Activated naive CD8-positive, alpha-beta T cell (primary cell): Measurements from ENCODE around the gene APLP2.
"Not testable (repeated sequence)": the region's sequence is repeated elsewhere in the genome, so short reads cannot be mapped to it uniquely, and the experiment has no call there.

Experiments used
- H3K27ac Mint-ChIP-seq: one replicate; pipeline ENCODE4 v1.8.0; 2021; ENCODE audit warnings: mixed read lengths
- H3K27me3 Mint-ChIP-seq: one replicate; pipeline ENCODE4 v1.8.0; 2021; ENCODE audit warnings: mixed read lengths
- H3K36me3 Mint-ChIP-seq: one replicate; pipeline ENCODE4 v1.8.0; 2021; ENCODE audit warnings: mixed read lengths
- H3K4me1 Mint-ChIP-seq: one replicate; pipeline ENCODE4 v1.8.0; 2021; ENCODE audit warnings: low read depth, mixed read lengths
- H3K4me3 Mint-ChIP-seq: one replicate; pipeline ENCODE4 v1.8.0; 2021; ENCODE audit warnings: mild to moderate bottlenecking, mixed read lengths
- H3K9me3 Mint-ChIP-seq: one replicate; pipeline ENCODE4 v1.8.0; 2021; ENCODE audit warnings: low read depth, mixed read lengths

APLP2 gene

DNA sequence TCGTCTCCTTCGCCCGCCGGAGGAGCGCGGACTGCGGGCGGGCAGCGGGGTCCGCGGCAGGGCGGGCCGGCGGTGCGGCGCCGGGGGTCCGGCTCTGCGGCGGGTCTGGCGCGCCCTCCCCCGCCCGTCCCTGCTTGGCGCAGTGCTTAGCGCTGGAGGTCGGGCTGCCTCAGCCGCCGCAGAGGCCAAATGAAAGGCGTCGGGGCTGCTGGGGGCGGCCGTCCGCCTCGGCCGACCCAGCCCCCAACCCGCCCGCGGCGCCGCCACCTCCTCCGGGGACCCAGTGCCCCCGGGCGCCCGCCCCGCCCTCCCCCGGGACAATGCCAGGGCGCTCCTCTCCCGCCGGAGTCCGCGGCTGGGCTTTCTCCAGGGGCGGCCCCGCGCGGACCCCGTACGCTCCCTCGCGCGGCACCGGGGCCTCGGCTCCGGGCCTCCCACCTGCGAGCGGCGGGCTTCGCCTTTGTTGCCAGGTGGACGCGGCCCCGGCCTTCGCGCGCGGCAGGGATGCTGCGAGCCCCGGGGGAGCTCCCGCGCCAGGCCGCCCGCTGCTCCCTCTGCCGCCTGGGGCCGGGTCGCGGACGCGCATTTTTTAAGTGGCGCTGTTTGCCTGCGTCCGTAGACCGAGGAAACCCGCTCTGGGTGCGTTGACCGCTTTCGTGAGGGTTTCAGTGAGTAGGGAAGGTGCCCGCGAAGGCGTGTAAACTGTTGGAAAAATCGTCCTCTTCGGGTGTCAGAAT is 583 bp downstream of the APLP2 start:
- H3K27me3 Mint-ChIP-seq: peaks cover 8% of the 10 kb centered on the region
- peaks cover 3% of the 10 kb centered on the region for H3K36me3 Mint-ChIP-seq
- no peak overlapping the region for H3K27ac Mint-ChIP-seq
- peaks cover 20% of the 10 kb centered on the region for H3K4me1 Mint-ChIP-seq
- peak overlapping the region; percentile 93 for H3K4me3 Mint-ChIP-seq
- H3K9me3 Mint-ChIP-seq: no peaks in the 10 kb centered on the region

- Mint-ChIP-seq H3K36me3 (peaks cover 6% of the 10 kb centered on the region), H3K27ac (no peak overlapping the region), H3K27me3 (peaks cover 8% of the 10 kb centered on the region), H3K9me3 (no peaks in the 10 kb centered on the region), H3K4me3 (peak overlapping the region; percentile 91), H3K4me1 (peaks cover 20% of the 10 kb centered on the region)
These were observed 1.1 kb downstream of the APLP2 start for GRCh38 chr11:130070846-130071200.

- Mint-ChIP-seq H3K4me3 (peak overlapping the region; percentile 91), H3K27ac (no peak overlapping the region), H3K4me1 (peaks cover 20% of the 10 kb centered on the region), H3K9me3 (no peaks in the 10 kb centered on the region), H3K27me3 (peaks cover 8% of the 10 kb centered on the region), H3K36me3 (peaks cover 6% of the 10 kb centered on the region)
These were observed 1.6 kb downstream of the APLP2 start for GRCh38 chr11:130071211-130071712.

DNA sequence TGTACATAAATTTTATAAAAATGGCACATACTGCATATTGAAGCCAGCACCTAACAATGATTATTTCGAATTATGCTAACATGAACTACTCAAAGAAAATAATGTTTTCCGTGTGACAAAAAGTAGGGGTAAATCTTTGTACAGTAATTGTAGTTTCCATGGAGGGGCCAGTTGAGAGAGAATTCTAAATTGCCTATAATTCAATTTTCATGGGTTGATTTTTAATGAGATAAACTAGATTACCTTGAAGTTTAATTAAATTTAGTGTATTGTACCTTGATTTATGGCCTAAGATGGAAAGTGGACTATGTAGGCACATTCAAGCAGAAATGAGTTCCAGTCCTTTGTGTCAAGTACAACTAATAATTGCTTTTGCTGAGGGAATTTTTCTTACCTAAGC is 5.0 kb downstream of the APLP2 start:
- no peak overlapping the region for H3K4me3 Mint-ChIP-seq
- no peaks in the 10 kb centered on the region for H3K9me3 Mint-ChIP-seq
- H3K4me1 Mint-ChIP-seq: peaks cover 12% of the 10 kb centered on the region
- no peak overlapping the region for H3K27ac Mint-ChIP-seq
- H3K27me3 Mint-ChIP-seq: peaks cover 8% of the 10 kb centered on the region
- H3K36me3 Mint-ChIP-seq: peaks cover 6% of the 10 kb centered on the region

GRCh38 chr11:130076778-130077481 is 7.2 kb downstream of the APLP2 start:
- no peaks in the 10 kb centered on the region for H3K9me3 Mint-ChIP-seq
- peaks cover 3% of the 10 kb centered on the region for H3K27me3 Mint-ChIP-seq
- H3K4me3 Mint-ChIP-seq: no peak overlapping the region
- H3K4me1 Mint-ChIP-seq: peaks cover 2% of the 10 kb centered on the region
- peaks cover 6% of the 10 kb centered on the region for H3K36me3 Mint-ChIP-seq
- no peak overlapping the region for H3K27ac Mint-ChIP-seq

DNA sequence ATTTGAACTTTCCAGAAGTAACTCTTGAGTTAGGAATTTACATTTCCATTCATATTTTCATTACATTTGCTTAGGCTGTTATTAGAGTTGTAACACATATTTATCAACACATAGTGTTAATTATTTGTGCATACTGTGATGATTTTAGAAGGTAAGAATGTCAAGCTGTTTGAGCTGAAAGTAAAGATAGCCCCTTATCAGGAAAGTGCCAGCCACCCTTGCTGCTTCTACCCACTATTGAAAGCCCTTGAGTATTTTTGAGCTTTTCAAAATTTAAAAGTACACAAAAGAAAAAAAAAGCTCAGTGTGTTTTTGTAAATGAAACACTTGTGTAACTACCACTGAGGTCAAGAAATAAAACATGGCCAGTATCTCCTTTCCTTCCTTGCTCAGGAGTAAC is 8.0 kb downstream of the APLP2 start:
- H3K36me3 Mint-ChIP-seq: peaks cover 10% of the 10 kb centered on the region
- no peaks in the 10 kb centered on the region for H3K4me1 Mint-ChIP-seq
- no peaks in the 10 kb centered on the region for H3K27me3 Mint-ChIP-seq
- no peaks in the 10 kb centered on the region for H3K9me3 Mint-ChIP-seq
- no peak overlapping the region for H3K27ac Mint-ChIP-seq
- H3K4me3 Mint-ChIP-seq: no peak overlapping the region

- H3K27ac Mint-ChIP-seq: no peak overlapping the region
- no peak overlapping the region for H3K4me3 Mint-ChIP-seq
- no peaks in the 10 kb centered on the region for H3K27me3 Mint-ChIP-seq
- H3K9me3 Mint-ChIP-seq: no peaks in the 10 kb centered on the region
- H3K36me3 Mint-ChIP-seq: peaks cover 11% of the 10 kb centered on the region
- H3K4me1 Mint-ChIP-seq: no peaks in the 10 kb centered on the region
These were observed 8.4 kb downstream of the APLP2 start for GRCh38 chr11:130078080-130078479.

- Mint-ChIP-seq H3K27me3 (no peaks in the 10 kb centered on the region), H3K27ac (no peak overlapping the region), H3K4me3 (no peak overlapping the region), H3K9me3 (no peaks in the 10 kb centered on the region), H3K36me3 (peaks cover 11% of the 10 kb centered on the region), H3K4me1 (peaks cover 3% of the 10 kb centered on the region)
These were observed 16.1 kb downstream of the APLP2 start for GRCh38 chr11:130085671-130086290.

GRCh38 chr11:130086669-130087068 is 17.0 kb downstream of the APLP2 start:
- peaks cover 11% of the 10 kb centered on the region for H3K36me3 Mint-ChIP-seq
- H3K27me3 Mint-ChIP-seq: no peaks in the 10 kb centered on the region
- H3K27ac Mint-ChIP-seq: no peak overlapping the region
- H3K4me3 Mint-ChIP-seq: no peak overlapping the region
- no peaks in the 10 kb centered on the region for H3K9me3 Mint-ChIP-seq
- peaks cover 3% of the 10 kb centered on the region for H3K4me1 Mint-ChIP-seq

DNA sequence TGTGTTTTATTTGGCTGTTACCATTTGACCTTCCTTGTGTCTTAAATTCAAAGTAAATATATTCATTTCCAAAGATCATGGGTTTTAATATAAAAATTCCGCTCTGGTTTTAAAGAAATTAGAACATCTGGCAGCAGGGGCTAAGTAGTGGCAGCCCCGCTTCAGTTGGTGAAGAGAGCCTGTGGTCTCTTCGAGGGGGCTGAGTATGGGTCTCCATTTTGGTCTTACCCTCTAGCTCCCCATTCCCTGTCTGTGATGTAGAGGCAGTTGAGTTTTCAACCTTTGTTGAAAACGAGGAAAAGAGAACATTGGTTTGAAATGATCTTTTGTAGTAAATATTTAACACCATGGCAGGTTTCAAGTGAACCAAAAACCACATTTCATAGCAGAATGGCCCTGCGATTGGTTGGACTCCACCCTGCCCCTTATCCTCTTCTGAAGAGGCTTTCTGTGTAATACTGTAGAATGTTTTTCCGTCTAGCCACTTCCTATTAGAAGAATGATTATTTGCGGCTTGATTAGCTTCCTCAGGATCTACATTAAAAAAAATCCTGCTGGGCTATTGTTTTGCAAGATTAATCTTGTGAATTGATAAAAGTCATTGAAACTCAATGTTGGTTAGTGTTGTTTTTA is 17.7 kb downstream of the APLP2 start:
- H3K36me3 Mint-ChIP-seq: peaks cover 10% of the 10 kb centered on the region
- H3K27me3 Mint-ChIP-seq: no peaks in the 10 kb centered on the region
- H3K4me1 Mint-ChIP-seq: peaks cover 3% of the 10 kb centered on the region
- no peak overlapping the region for H3K4me3 Mint-ChIP-seq
- H3K9me3 Mint-ChIP-seq: no peaks in the 10 kb centered on the region
- no peak overlapping the region for H3K27ac Mint-ChIP-seq

DNA sequence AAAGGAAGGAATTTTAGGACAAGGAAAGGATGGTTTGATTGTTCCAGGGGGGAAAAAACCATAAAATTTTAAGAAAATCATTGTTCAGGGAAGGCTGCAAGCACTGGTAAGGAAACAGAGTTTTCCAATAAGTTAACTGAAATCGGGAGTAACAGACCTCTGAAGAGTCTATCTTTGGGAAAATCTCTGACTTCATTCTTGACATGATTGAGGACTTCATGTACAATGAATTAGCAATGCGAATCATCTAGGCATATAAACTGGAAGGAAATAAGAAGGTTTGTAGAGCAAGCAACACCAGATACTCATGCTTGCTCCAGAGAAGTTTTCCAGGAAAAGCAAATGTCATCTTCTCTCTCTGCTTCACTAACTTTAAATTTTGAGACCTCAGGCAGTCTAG is 18.5 kb downstream of the APLP2 start:
- no peak overlapping the region for H3K4me3 Mint-ChIP-seq
- H3K27ac Mint-ChIP-seq: no peak overlapping the region
- H3K27me3 Mint-ChIP-seq: no peaks in the 10 kb centered on the region
- H3K4me1 Mint-ChIP-seq: peaks cover 3% of the 10 kb centered on the region
- no peaks in the 10 kb centered on the region for H3K9me3 Mint-ChIP-seq
- peaks cover 8% of the 10 kb centered on the region for H3K36me3 Mint-ChIP-seq

- Mint-ChIP-seq H3K4me3 (no peak overlapping the region), H3K4me1 (peaks cover 3% of the 10 kb centered on the region), H3K27ac (peak overlapping the region; percentile 23), H3K9me3 (no peaks in the 10 kb centered on the region), H3K27me3 (no peaks in the 10 kb centered on the region), H3K36me3 (peaks cover 11% of the 10 kb centered on the region)
These were observed 19.4 kb downstream of the APLP2 start for GRCh38 chr11:130088919-130089673.

GRCh38 chr11:130089674-130090073 is 20.0 kb downstream of the APLP2 start:
- H3K4me1 Mint-ChIP-seq: peaks cover 2% of the 10 kb centered on the region
- H3K9me3 Mint-ChIP-seq: no peaks in the 10 kb centered on the region
- H3K4me3 Mint-ChIP-seq: no peak overlapping the region
- H3K36me3 Mint-ChIP-seq: peaks cover 9% of the 10 kb centered on the region
- no peak overlapping the region for H3K27ac Mint-ChIP-seq
- H3K27me3 Mint-ChIP-seq: no peaks in the 10 kb centered on the region

- H3K27ac Mint-ChIP-seq, H3K9me3 Mint-ChIP-seq, H3K4me3 Mint-ChIP-seq, H3K27me3 Mint-ChIP-seq, H3K36me3 Mint-ChIP-seq, H3K4me1 Mint-ChIP-seq: not testable (repeated sequence)
These were observed 20.8 kb downstream of the APLP2 start for GRCh38 chr11:130090517-130090916.
